Neural crest cell (in vitro differentiated cells): ENCODE data around the gene BABAM2. TPM values are rescaled to one million over a fixed set of nuclear protein-coding genes. Genes with fewer than 3 reads are reported as not detected.

Experiments used
- DNase-seq: peaks from one replicate; pipeline ENCODE4 v3.0.0; 2021; ENCODE audit warnings: low read depth, mixed read lengths, low spot score
- H3K27ac Mint-ChIP-seq: one replicate; pipeline ENCODE4 v1.8.0; 2021; ENCODE audit warnings: mild to moderate bottlenecking, mixed read lengths; ENCODE audit not compliant: unreplicated experiment
- H3K27me3 Mint-ChIP-seq: 2 replicates; pipeline ENCODE4 v1.8.0; 2021; ENCODE audit warnings: low read depth, mild to moderate bottlenecking, mixed read lengths
- H3K36me3 Mint-ChIP-seq: 2 replicates; pipeline ENCODE4 v1.8.0; 2021; ENCODE audit warnings: low read depth, mild to moderate bottlenecking, mixed read lengths
- H3K4me1 Mint-ChIP-seq: 2 replicates; pipeline ENCODE4 v1.8.0; 2021; ENCODE audit warnings: mixed read lengths
- H3K4me3 Mint-ChIP-seq: one replicate; pipeline ENCODE4 v1.8.0; 2021; ENCODE audit warnings: mild to moderate bottlenecking, mixed read lengths
- H3K9me3 Mint-ChIP-seq: 2 replicates; pipeline ENCODE4 v1.8.0; 2021; ENCODE audit warnings: mixed read lengths
- total RNA-seq: library from RNA; stranded (reverse); gene quantifications from 2 replicates; pipeline ENCODE4 v1.2.1, GENCODE V29; 2021
- TF ChIP-seq, protein P1 (sequence below): fragments of 200-600 bp; sonication (generic); conservative IDR thresholded peaks from 2 replicates; pipeline ENCODE4 v1.5.0; 2021; ENCODE audit warnings: antibody characterized with exemption, mild to moderate bottlenecking

BABAM2 gene
- total RNA-seq, 1 donor from 2014 or later: 28.6 TPM

DNA sequence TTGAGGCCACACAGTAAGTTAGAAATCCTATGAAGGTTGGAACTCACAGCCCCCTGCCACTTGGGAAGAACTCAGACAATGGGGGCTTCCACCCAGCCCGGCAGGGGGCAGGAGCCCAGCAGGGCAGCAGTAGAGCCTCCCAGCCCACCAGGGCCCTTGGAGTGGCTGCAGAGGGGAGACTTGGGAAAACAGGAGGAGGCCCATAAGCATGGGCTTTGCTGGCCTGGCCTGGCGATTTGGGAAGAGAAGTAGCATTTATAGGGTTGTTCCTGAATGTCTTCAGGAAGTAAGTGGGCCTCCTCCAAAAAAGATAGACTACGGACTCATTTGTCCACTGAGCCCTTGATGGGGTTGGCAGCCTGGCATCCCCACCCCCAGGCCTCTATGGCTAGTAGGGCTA lies 484.7 kb downstream of the BABAM2 start:
- no peak for DNase-seq
- TF ChIP-seq, protein P1, sequence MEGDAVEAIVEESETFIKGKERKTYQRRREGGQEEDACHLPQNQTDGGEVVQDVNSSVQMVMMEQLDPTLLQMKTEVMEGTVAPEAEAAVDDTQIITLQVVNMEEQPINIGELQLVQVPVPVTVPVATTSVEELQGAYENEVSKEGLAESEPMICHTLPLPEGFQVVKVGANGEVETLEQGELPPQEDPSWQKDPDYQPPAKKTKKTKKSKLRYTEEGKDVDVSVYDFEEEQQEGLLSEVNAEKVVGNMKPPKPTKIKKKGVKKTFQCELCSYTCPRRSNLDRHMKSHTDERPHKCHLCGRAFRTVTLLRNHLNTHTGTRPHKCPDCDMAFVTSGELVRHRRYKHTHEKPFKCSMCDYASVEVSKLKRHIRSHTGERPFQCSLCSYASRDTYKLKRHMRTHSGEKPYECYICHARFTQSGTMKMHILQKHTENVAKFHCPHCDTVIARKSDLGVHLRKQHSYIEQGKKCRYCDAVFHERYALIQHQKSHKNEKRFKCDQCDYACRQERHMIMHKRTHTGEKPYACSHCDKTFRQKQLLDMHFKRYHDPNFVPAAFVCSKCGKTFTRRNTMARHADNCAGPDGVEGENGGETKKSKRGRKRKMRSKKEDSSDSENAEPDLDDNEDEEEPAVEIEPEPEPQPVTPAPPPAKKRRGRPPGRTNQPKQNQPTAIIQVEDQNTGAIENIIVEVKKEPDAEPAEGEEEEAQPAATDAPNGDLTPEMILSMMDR: no peak
- H3K4me1 Mint-ChIP-seq: no peaks in the 10 kb centered on the region

DNA sequence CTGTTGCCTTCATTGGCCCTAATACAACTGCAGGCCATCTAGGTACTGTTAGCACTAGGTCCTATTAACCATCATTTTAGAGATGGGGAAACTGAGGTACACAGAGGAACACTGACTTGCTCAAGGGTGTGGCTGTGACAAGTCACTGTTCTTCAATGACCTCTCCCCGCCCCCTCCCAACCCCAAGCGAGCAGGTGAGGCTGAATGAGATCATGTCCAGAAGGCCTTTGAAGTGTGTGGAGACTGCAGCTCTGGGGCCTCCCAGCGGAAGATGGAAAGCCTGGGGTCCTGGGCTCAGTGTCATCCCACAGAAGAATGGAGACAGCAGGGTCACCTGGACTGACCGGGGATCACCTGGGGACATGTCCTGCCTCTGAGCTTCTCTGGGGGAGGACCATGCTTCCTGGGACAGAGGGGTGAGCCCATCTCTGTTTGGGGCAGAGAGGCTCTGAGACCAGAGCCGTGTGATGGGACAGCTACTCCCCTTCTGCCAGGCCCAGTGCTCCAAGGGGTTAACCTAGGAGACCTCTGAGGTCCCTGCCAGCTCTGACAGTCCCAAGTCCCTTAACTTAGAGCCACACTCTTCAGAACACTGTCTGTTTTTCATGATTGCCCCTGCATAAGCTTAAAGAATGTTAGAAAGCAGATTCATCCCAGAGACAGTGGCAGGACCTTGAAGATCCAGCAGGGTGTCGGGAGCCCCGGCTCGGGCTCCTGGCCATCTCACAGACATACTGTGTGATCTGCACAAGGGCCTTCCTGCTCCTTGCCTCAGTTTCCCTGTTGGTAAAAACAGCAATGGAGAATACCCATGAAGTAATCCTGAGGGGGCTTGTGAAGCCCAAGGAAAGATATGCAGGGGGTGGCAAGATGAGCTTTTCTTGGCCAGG lies 485.5 kb downstream of the BABAM2 start:
- DNase-seq: no peak
- Mint-ChIP-seq H3K27me3 (no peaks in the 10 kb centered on the region), H3K36me3 (no peaks in the 10 kb centered on the region), H3K4me1 (no peaks in the 10 kb centered on the region), H3K9me3 (no peaks in the 10 kb centered on the region), H3K27ac (no peak overlapping the region), H3K4me3 (no peak overlapping the region)
- TF ChIP-seq, protein P1: no peak

More for the DNA sequence above, 484.7 kb downstream of the BABAM2 start:
- no peaks in the 10 kb centered on the region for H3K9me3 Mint-ChIP-seq
- H3K27me3 Mint-ChIP-seq: no peaks in the 10 kb centered on the region
- no peaks in the 10 kb centered on the region for H3K36me3 Mint-ChIP-seq
- no peak overlapping the region for H3K4me3 Mint-ChIP-seq
- H3K27ac Mint-ChIP-seq: no peak overlapping the region

DNA sequence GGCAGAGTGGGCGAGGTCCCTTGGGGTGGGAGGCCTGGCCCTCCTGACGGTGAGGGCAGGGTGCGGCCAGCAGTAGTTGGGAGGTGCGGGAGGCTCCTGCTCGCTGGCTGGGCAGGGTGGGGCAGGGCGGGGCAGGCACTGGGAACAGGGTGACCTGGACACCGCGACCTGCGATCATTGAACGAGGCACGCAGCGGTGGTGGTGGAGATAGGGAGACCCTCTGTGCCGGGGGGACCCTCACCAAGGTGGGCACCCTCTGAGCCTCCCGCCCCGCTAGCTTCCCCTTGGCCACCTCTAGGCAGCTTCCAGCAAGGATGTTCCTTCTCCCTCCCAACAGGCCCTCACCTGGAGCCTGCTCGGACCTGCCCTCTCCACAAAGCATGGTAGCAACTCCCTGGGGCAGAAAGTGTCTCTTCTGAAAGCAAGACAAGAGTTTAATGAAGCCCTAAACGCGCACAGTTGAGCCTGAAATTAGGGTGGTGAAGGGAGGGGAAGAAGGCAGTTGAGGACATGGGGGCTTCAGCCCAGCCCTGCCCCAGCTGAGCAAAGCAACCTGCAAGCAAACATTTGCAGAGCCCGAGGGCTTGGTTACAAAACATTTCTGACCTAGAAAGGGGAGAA lies 486.8 kb downstream of the BABAM2 start:
- DNase-seq: no peak
- Mint-ChIP-seq H3K4me3 (no peak overlapping the region), H3K27ac (no peak overlapping the region), H3K4me1 (no peaks in the 10 kb centered on the region), H3K9me3 (no peaks in the 10 kb centered on the region), H3K36me3 (no peaks in the 10 kb centered on the region), H3K27me3 (no peaks in the 10 kb centered on the region)
- TF ChIP-seq, protein P1: no peak

DNA sequence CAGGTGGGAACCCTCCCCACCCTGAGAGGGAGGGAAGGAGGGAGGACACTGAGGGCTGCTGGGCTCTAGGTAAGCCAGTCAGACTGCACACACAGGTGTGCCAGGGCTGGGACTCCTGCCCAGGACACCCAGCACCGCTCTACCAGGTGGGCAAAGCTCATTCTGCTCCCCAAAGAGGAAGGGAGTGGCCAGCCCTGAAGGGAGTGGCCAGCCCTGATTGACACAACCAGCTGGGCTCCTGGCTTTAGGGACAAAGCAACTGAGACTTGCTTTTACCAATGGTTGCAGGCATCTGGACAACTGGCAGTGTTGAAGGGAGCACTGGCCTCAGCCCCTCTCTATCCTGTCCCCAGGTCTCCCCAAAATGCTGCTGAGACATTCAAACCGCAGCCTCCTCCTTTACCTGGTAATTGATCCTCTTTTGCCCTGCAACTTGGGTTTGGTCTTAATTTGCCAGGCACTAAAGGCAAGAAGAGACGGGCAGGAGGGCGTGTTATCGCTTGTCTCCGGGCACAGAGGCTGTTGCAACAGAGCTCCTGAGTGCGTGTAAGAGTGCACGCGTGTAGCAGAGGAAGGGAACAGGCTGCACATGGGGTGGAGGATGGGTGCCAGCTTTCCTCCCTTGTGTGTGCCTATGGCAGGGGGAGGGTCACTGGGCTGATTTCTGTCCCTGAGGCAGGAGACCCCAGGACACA lies 487.6 kb downstream of the BABAM2 start:
- Mint-ChIP-seq H3K9me3 (no peaks in the 10 kb centered on the region), H3K27me3 (no peaks in the 10 kb centered on the region), H3K4me1 (no peaks in the 10 kb centered on the region), H3K36me3 (no peaks in the 10 kb centered on the region), H3K4me3 (no peak overlapping the region), H3K27ac (no peak overlapping the region)
- TF ChIP-seq, protein P1: no peak
- no peak for DNase-seq

DNA sequence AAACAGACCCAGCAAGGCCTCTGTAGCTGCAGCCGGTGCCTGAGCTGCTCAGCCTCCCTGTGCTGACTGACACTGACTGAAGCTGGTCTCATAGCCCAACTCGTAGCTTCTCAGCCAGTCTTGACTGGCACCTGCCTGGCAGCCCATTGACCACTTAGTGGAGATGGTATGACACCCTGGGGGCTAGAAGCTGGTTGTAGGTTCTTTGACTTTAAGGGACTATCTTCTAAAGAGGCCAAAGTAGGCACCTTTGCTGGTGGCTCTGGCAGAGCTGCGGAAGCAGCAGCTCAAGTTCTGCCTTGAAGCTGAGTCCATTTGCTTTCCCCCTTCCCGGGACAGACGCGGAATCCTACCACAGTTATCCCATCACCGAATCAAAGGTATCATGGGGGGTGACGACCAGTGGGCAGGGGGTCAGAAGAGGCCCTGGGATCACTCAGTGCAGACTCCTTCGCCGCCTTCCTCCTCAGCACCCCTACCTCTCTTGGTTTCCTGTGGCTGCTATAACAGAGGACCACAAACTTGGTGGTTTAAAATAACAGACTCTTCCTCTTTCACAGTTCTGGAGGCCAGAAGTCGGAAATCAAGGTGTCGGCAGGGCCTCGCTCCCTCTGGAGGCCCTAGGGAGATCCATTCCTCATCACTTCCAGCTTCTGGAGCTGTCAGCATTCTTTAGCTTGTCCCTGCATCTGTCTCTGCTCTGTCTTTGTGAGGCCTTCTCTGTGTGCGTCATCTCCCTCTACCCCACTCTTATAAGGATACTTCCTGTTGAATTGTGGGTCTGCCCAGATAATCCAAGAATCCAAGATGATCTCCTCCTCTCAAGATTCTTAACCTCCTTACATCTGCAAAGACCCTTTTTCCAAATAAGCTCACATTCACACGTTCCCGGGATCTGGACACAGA lies 488.4 kb downstream of the BABAM2 start:
- H3K27ac Mint-ChIP-seq: no peak overlapping the region
- H3K4me1 Mint-ChIP-seq: no peaks in the 10 kb centered on the region
- no peaks in the 10 kb centered on the region for H3K9me3 Mint-ChIP-seq
- H3K27me3 Mint-ChIP-seq: no peaks in the 10 kb centered on the region
- no peaks in the 10 kb centered on the region for H3K36me3 Mint-ChIP-seq
- DNase-seq: no peak
- TF ChIP-seq, protein P1: no peak
- H3K4me3 Mint-ChIP-seq: no peak overlapping the region
